HG03039 (cell line): ENCODE measurements around the gene UNC45B.
"Not testable (repeated sequence)": the region's sequence is repeated elsewhere in the genome, so short reads cannot be mapped to it uniquely, and the experiment has no call there.

Experiments
- ATAC-seq: cut with Tn5 transposase; IDR thresholded peaks from one replicate; pipeline ENCODE4 v1.9.1; 2021; ENCODE audit warnings: mild to moderate bottlenecking, moderate library complexity; ENCODE audit not compliant: unreplicated experiment

Gene UNC45B

DNA sequence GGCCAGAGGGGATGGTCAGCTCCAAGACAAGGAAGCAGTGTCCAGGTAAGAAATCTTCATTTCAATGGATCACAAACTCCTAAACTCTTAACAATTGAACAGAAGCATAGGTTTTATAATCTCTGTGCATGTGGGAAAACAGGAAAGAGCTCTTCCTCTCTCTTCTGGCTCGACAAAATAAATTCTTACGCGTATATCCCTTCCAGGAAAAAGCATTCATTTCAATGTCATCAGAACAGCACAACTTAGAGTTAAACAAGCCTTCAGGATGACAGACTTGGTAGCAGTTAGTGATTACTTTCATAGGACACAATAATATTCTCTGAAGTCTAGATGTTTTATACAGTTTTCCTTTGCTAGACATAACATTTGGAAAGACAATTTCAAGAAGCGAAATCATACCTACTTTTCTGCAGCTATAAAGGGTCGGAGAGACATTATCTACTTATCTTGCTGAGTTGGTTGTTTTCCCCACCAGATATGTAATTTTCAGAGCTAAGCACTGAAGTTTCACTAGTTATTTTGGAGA is 65.9 kb downstream of the UNC45B start:
- ATAC-seq = no peak

DNA sequence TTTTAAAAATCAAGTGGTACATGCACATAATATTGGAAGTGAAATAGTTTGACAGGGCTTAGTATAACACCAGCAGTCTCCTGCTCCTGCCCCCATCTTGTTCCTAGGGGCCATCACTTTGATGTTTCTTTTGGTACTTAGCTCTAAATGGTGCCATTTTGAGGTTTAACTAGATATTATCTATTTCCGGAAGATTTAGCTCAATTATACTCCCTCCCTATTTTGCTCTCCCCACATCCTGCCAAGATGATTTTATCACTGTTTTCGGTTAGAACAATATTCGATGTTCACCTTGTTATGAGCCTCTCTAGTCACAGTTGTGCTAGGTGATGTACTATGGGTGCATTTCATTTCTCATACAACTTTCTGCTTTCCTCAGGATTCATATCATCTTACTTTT is 66.6 kb downstream of the UNC45B start:
- no peak for ATAC-seq

DNA sequence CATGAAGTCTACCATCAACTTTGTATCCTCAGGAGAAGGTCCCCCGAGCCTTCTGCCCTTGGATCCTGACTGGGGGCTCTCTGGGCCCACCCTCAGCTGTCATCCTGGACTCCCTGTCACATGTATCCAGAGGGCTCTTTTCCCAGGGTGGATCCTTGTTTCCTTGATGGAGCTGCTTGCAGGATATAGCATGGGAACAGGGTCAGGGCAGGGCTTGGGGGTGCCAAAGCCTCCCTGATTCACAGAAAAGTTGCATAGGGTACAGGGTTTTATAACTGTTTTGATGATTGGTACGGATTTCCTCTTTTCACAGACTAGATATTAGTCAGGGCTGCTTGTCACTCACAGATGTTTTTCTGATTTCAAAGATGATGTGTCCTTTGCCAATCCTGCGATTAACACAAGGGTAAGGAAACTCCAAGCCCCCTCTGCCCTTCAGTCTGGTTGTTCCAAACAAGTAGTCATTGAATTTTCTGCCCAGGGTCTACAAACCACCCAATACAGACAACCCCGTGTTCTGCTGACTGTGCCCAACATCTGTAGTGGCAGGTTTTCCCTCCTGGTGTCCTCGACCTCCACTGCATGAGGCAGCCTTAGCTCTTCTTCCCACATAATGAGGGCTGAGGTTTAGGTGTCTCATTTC is 67.1 kb downstream of the UNC45B start:
- no peak for ATAC-seq

DNA sequence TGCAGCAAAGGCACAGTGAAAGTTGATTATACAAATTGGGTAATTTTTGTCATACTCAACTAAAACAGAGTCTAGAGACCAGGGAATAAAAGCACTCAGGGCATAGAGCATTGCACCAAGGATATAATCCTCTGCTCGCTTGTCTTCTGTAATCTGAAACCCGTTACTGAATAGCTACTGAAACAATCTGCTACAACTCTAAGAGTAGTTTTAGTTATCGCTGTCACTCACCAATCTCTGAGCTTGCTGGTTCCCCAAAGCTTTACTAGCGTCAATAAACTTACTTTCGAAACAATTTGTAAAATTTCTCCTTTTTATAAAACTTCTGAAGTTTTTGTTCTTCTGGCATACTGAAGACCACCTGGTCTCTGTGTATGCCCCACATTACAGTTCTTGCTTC is 69.5 kb downstream of the UNC45B start:
- no peak for ATAC-seq

DNA sequence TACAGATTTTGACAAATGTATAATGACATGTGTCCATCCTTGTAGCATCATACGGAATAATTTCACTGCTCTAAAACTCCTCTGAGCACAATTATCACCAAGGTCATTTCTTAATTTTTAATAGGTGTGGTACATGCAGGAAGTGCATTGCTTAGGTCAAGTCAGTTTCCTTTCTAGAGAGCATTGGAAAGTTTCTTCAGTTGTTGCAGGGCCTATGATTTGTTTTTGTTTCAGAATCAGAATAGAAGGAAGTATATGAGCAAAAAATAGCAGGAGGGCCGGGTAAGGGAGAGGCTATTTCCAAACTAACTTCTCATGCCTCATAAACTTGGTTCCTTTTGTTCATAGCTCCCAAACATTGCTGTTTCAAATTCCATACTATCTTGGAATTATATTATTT is 71.3 kb downstream of the UNC45B start:
- ATAC-seq = no peak

DNA sequence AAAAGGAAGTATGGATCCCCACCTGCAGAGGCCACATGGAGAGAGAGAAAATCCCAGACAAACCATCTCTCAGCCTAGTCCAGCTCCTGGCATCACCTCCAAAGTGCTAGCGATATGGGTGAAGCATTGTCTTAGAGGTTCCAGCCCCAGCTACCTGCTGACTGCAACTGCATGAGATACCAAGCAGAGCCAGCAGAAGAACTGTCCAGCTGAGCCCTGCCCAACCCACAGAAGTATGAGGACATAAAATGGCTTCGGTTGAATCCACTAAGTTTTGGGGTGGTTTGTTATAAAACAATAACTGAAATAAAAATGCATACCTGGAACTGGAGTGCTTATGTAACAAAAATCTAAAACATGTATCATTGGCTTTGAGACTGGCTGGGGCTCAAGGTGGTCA is 74.8 kb downstream of the UNC45B start:
- no peak for ATAC-seq

DNA sequence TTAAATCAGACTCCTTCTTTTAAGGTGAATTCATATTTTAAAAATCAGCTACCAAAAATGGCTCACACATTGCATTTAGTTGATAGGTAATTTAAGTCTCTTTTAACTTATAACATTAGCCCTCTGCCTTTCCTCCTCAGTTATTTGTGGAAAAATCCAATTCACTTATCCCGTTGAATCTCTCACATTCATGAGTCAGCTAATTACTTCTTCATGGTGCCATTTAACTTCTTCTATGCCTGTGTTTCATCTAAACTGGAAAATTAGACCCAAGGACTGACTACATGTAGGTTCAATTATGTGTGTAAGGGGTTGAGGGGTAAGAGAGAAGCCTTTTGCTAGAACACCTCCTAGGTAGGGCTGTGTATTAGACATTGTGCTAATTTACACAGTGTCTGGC is 76.8 kb downstream of the UNC45B start:
- ATAC-seq = no peak

DNA sequence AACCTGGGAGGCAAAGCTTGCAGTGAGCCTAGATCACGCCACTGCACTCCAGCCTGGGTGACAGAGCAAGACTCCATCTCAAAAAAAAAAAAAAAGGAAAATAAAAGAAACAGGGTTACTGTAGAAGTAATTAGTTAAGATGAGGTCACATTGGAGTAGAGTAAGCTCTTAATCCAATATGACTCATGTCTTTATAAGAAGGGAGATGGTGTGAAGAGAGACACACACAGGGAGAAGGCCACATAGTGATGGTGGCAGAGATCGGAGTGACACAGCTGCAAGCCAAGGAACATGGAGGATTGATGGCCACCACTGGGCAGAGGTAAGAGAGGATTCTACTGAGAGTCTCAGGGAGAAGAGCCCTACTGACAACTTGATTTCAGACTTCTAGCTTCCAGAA is 79.9 kb downstream of the UNC45B start:
- no peak for ATAC-seq

DNA sequence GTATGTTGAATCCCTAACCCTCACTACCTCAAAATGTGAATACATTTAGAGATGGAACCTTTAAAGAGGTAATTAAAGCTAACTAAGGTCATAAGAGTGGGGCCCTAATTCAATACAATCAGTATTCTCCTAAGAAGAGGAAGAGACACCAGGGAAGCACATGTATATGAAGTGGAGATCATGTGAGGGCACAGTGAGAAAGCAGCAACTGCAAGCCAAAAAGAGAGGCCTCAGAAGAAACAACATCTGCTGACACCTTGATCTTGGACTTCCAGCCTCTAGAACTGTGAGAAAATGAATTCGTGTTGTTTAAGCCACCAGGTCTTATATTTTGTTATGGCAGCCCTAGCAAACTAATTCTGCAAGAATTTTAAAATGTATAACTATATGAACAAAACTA is 82.0 kb downstream of the UNC45B start:
- ATAC-seq = no peak

DNA sequence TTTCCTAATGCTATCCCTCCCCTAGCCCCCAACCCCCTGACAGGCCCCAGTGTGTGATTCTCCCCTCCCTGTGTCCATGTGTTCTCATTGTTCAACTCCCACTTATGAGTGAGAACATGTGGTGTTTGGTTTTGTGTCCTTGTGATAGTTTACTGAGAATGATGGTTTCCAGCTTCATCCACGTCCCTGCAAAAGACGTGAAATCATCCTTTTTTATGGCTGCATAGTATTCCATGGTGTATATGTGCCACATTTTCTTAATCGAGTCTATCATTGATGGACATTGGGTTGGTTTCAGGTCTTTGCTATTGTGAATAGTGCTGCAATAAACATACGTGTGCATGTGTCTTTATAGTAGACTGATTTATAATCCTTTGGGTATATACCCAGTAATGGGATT is 86.7 kb downstream of the UNC45B start:
- ATAC-seq = not testable (repeated sequence)

DNA sequence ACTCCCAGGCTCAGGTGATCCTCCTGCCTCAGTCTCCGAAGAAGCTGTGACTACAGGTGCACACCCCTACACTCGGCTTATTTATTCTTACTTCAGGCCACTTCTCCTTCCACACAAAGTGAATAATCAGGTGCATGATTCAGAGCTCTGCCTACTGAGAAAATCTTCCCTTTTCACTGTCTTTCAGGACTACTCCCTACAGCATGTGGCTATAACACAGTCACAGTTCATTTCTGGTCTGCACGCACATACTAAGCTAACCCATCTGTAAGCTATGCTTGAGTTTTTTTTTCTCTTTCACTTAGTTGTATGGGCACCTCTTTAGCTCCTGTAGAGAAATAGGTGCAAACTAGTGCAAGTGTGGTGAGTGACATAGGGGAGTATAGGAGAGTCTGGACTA is 87.7 kb downstream of the UNC45B start:
- no peak for ATAC-seq

DNA sequence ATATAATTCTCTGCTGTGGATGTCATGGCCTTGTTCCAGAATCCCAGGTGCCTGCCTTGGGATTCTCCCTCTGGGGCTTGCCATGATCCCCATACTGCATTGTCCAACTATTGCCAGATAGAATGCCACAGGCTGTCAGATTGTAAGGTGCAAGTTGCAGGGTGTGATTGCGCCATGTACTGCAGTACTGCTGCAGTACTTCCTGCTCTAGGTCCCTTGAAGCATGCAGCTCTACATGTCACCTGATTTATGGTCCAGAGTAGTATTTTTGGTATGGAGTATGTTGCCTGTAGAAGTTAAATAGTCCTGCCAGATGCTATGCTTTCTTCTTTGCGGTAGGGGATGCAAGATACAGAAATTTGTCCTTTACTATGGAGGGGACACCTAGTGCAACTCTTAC is 88.3 kb downstream of the UNC45B start:
- no peak for ATAC-seq

DNA sequence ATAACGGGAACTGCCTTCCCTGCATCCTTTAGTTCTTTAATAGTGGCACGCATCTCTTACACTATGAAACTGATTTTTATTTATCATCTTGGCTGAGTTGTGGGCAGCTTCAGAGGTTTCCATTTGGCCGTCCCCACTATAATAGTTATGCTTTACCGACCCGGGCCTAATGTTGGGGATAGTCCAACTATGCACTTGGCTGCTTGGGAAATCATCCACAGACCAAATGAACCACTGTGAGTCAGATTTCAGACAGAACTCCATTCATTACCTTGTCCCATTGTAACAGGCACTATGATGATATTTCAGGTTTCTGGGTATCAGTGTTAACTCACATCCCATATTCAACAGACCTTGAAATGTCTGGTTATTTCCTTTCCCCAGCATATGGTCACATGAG is 89.2 kb downstream of the UNC45B start:
- ATAC-seq = no peak

DNA sequence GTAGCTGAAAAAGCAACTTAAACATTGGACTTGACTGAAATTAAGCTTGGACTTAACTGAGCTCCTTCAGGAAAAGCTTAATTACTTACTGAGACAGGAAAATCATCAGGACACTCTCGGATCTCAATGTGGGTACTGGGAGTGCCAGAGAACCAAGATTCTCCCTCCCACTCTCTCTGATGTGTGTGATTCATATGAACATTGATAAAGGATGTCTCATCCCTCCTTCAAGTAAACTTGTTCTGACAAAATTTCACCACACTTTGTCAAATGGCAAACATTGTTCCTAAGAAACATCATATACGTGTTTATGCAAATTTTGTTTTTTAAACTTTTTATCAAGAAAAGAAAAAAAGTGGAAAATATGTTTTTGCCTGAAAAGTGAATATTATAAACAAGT is 91.2 kb downstream of the UNC45B start:
- no peak for ATAC-seq
